IMR-90 (cell line): Measurements from ENCODE around the gene CTDSP1.

Experiments used
- BHLHE40 ChIP-seq: fragments of 150-350 bp; IDR thresholded peaks from 2 replicates; pipeline ENCODE4 v1.6.1; 2016; ENCODE audit warnings: mild to moderate bottlenecking, low read depth, low read length
- RAD21 ChIP-seq: IDR thresholded peaks from 2 replicates; pipeline ENCODE4 v1.6.1; 2012; ENCODE audit warnings: low read length, improper control_type of control experiment
- RFX5 ChIP-seq: IDR thresholded peaks from 2 replicates; pipeline ENCODE4 v1.8.0; 2012; ENCODE audit warnings: low read depth, mild to moderate bottlenecking, low read length, moderate library complexity
- TF ChIP-seq, protein P1 (sequence below): conservative IDR thresholded peaks from 2 replicates; pipeline ENCODE4 v1.5.1; 2012; ENCODE audit warnings: mild to moderate bottlenecking, low read depth, low read length, improper control_type of control experiment

DNA sequence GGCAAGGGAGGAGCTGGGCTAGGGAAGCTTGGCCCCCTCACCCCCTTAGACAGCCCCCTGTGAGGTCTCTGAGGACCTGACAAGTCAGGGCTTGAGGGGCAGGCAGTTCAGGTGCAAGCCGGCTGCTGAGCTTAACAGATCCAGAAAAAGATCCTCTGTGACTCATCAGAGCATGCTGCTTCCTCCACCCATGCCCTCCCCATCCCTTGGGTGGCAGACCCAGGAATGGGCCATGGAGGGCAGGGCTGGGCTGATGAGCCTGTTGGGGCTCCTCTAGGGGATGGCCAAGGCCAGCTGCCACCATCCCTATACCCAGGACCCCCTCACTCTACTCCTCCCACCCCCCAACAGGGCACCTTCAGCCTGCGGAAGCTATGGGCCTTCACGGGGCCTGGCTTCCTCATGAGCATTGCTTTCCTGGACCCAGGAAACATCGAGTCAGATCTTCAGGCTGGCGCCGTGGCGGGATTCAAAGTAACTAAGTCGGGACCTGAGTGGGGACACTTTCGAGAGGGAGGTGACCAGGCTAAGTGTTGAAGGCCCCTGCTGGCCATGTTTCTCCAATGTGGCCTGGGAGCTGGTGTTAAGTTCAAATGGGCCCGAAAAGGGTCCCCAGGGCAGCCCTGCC lies 15.7 kb upstream of the CTDSP1 start:
- TF ChIP-seq, protein P1, sequence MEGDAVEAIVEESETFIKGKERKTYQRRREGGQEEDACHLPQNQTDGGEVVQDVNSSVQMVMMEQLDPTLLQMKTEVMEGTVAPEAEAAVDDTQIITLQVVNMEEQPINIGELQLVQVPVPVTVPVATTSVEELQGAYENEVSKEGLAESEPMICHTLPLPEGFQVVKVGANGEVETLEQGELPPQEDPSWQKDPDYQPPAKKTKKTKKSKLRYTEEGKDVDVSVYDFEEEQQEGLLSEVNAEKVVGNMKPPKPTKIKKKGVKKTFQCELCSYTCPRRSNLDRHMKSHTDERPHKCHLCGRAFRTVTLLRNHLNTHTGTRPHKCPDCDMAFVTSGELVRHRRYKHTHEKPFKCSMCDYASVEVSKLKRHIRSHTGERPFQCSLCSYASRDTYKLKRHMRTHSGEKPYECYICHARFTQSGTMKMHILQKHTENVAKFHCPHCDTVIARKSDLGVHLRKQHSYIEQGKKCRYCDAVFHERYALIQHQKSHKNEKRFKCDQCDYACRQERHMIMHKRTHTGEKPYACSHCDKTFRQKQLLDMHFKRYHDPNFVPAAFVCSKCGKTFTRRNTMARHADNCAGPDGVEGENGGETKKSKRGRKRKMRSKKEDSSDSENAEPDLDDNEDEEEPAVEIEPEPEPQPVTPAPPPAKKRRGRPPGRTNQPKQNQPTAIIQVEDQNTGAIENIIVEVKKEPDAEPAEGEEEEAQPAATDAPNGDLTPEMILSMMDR, result no peak
- TF ChIP-seq RFX5 (no peak), BHLHE40 (no peak), RAD21 (no peak)
